RPMI8226 (cell line): ENCODE results near the gene CLIC4.
A peak's percentile ranks its signal among the peaks of the same experiment; 100 is the strongest.

Experiments used
- DNase-seq: peaks from one replicate; pipeline ENCODE4 v3.0.0-alpha.2; 2015

CLIC4 gene

GRCh38 chr1:24720152-24720551 lies 25.1 kb upstream of the CLIC4 start:
- DNase-seq, result no peak

- DNase-seq, result no peak
These were observed 23.7 kb upstream of the CLIC4 start for GRCh38 chr1:24721533-24721932.

- DNase-seq, result peak; percentile 73
These were observed 22.9 kb upstream of the CLIC4 start for GRCh38 chr1:24722073-24723035.

- no peak for DNase-seq
These were observed 20.7 kb upstream of the CLIC4 start for GRCh38 chr1:24724345-24725208.

- no peak for DNase-seq
These were observed 20.0 kb upstream of the CLIC4 start for GRCh38 chr1:24725209-24725651.

- DNase-seq, result peak; percentile 72
These were observed 18.5 kb upstream of the CLIC4 start for GRCh38 chr1:24726741-24727140.

GRCh38 chr1:24727501-24728216 lies 17.6 kb upstream of the CLIC4 start:
- peak; percentile 98 for DNase-seq

- peak; percentile 48 for DNase-seq
These were observed 16.3 kb upstream of the CLIC4 start for GRCh38 chr1:24728982-24729381.

GRCh38 chr1:24732186-24732885 lies 12.9 kb upstream of the CLIC4 start:
- DNase-seq, result no peak

GRCh38 chr1:24733342-24733741 lies 11.9 kb upstream of the CLIC4 start:
- peak; percentile 46 for DNase-seq

- no peak for DNase-seq
These were observed 10.1 kb upstream of the CLIC4 start for GRCh38 chr1:24735156-24735508.

GRCh38 chr1:24735509-24736375 lies 9.5 kb upstream of the CLIC4 start:
- no peak for DNase-seq

- no peak for DNase-seq
These were observed 7.7 kb upstream of the CLIC4 start for GRCh38 chr1:24737368-24738117.

GRCh38 chr1:24739241-24739640 lies 6.0 kb upstream of the CLIC4 start:
- no peak for DNase-seq

- no peak for DNase-seq
These were observed 2.9 kb upstream of the CLIC4 start for GRCh38 chr1:24742090-24742938.

GRCh38 chr1:24743404-24744211 lies 1.6 kb upstream of the CLIC4 start:
- peak; percentile 51 for DNase-seq

- DNase-seq, result peak; percentile 66
These were observed 615 bp downstream of the CLIC4 start for GRCh38 chr1:24745711-24746413.
